HepG2 (cell line): ENCODE results near the gene TMEM200B. TPM values are rescaled to one million over a fixed set of nuclear protein-coding genes. Genes with fewer than 3 reads are reported as not detected.

Source experiments
- CREB1 ChIP-seq, 2 experiments: fragments of 450-650 bp in 1 of 2; IDR thresholded peaks; 2 replicates each; pipeline ENCODE4 v1.6.1; 2016 to 2017; ENCODE audit warnings: control low read depth in 1 of 2, mild to moderate bottlenecking in 1 of 2, missing compliant biosample characterization in 1 of 2, missing genetic modification characterization in 1 of 2
- GATAD2A ChIP-seq: IDR thresholded peaks from 2 replicates; pipeline ENCODE4 v1.6.1; 2016
- GLMP ChIP-seq: sonication (generic); formaldehyde crosslinking; IDR thresholded peaks from 2 replicates; pipeline ENCODE4 v1.9.0; 2021; ENCODE audit warnings: missing genetic modification reagents, mild to moderate bottlenecking, borderline replicate concordance
- KLF6 ChIP-seq: IDR thresholded peaks from 2 replicates; pipeline ENCODE4 v1.8.0; 2016; ENCODE audit warnings: missing biosample characterization, missing genetic modification reagents
- POLR2G ChIP-seq: fragments of 200-400 bp; formaldehyde crosslinking; IDR thresholded peaks from 2 replicates; pipeline ENCODE4 v1.6.1; 2018; ENCODE audit warnings: mild to moderate bottlenecking, low read depth, low read length, moderate library complexity
- RARA ChIP-seq: IDR thresholded peaks from 2 replicates; pipeline ENCODE4 v1.6.1; 2016; ENCODE audit warnings: missing genetic modification reagents, missing compliant biosample characterization
- SNRNP70 ChIP-seq: fragments of 200-400 bp; formaldehyde crosslinking; IDR thresholded peaks from 2 replicates; pipeline ENCODE4 v1.6.1; 2017; ENCODE audit warnings: mild to moderate bottlenecking, low read depth, low read length, moderate library complexity
- STAG1 ChIP-seq: sonication (generic); formaldehyde crosslinking; IDR thresholded peaks from 2 replicates; pipeline ENCODE4 v1.4.0; 2020; ENCODE audit warnings: missing genetic modification reagents
- U2AF2 ChIP-seq: fragments of 200-400 bp; formaldehyde crosslinking; IDR thresholded peaks from 2 replicates; pipeline ENCODE4 v1.6.1; 2017; ENCODE audit warnings: low read depth, mild to moderate bottlenecking, low read length
- USF2 ChIP-seq, 2 experiments: sonication (generic) in 1 of 2; formaldehyde crosslinking in 1 of 2; IDR thresholded peaks; 2 replicates each; pipeline versions ENCODE4 v1.5.1 to v1.6.1; 2011 to 2020; ENCODE audit warnings: borderline replicate concordance in 1 of 2, low read depth in 1 of 2, low read length in 1 of 2, mild to moderate bottlenecking in 1 of 2, missing genetic modification reagents in 1 of 2, moderate library complexity in 1 of 2
- ZNF143 ChIP-seq: sonication (generic); formaldehyde crosslinking; IDR thresholded peaks from 2 replicates; pipeline ENCODE4 v1.4.0; 2020; ENCODE audit warnings: missing genetic modification reagents
- ZNF460 ChIP-seq: sonication (generic); formaldehyde crosslinking; IDR thresholded peaks from 2 replicates; pipeline ENCODE4 v1.5.1; 2020; ENCODE audit warnings: missing genetic modification reagents, mild to moderate bottlenecking, borderline replicate concordance
- polyA plus RNA-seq, 8 experiments: library from polyadenylated mRNA; depleted of rRNA in 3 of 8; stranded (reverse) in 7 of 8; unstranded in 1 of 8; fragments of >200 nt; fragmentation: Illumina TruSeq in 4 of 8; extraction: Trizol in 4 of 8; gene quantifications; 2 replicates each; pipeline versions ENCODE4 v1.2.1 to v1.2.3, GENCODE V29; 2011 to 2016; ENCODE audit warnings: low read depth in 4 of 8, missing spikeins in 1 of 8, mixed read lengths in 1 of 8; ENCODE audit not compliant: insufficient read depth in 1 of 8
- total RNA-seq, 5 experiments: library from RNA; depleted of rRNA; stranded (reverse); fragments of >200 nt; fragmentation: Illumina TruSeq; extraction: Trizol; gene quantifications; 2 replicates each; pipeline ENCODE4 v1.2.3, GENCODE V29; 2016; ENCODE audit warnings: low read depth in 1 of 5
- TF ChIP-seq, protein P1 (sequence below): sonication (generic); formaldehyde crosslinking; IDR thresholded peaks from 2 replicates; pipeline ENCODE4 v1.4.0; 2020; ENCODE audit warnings: missing genetic modification reagents
- TF ChIP-seq, protein P2 (sequence below): sonication (generic); formaldehyde crosslinking; IDR thresholded peaks from 2 replicates; pipeline ENCODE4 v1.4.0; 2020; ENCODE audit warnings: missing genetic modification reagents
- TF ChIP-seq, protein P3 (sequence below): sonication (generic); formaldehyde crosslinking; IDR thresholded peaks from 2 replicates; pipeline ENCODE4 v1.4.0; 2020; ENCODE audit warnings: missing genetic modification reagents, borderline replicate concordance

TMEM200B gene
- total and polyA plus RNA-seq, 2 of the 13 experiments (the other 11 are each of a cell fraction or from before 2014, with no cell fraction given), result 1.1 to 1.4 TPM

- TF ChIP-seq, protein P1, sequence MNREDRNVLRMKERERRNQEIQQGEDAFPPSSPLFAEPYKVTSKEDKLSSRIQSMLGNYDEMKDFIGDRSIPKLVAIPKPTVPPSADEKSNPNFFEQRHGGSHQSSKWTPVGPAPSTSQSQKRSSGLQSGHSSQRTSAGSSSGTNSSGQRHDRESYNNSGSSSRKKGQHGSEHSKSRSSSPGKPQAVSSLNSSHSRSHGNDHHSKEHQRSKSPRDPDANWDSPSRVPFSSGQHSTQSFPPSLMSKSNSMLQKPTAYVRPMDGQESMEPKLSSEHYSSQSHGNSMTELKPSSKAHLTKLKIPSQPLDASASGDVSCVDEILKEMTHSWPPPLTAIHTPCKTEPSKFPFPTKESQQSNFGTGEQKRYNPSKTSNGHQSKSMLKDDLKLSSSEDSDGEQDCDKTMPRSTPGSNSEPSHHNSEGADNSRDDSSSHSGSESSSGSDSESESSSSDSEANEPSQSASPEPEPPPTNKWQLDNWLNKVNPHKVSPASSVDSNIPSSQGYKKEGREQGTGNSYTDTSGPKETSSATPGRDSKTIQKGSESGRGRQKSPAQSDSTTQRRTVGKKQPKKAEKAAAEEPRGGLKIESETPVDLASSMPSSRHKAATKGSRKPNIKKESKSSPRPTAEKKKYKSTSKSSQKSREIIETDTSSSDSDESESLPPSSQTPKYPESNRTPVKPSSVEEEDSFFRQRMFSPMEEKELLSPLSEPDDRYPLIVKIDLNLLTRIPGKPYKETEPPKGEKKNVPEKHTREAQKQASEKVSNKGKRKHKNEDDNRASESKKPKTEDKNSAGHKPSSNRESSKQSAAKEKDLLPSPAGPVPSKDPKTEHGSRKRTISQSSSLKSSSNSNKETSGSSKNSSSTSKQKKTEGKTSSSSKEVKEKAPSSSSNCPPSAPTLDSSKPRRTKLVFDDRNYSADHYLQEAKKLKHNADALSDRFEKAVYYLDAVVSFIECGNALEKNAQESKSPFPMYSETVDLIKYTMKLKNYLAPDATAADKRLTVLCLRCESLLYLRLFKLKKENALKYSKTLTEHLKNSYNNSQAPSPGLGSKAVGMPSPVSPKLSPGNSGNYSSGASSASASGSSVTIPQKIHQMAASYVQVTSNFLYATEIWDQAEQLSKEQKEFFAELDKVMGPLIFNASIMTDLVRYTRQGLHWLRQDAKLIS (CRISPR knock-in tag), result no peak
- TF ChIP-seq RARA (CRISPR knock-in tag) (peak; percentile 85), CREB1 (IDR thresholded peaks at IDR 0.05) (no peak), CREB1 (CRISPR knock-in tag; IDR thresholded peaks at IDR 0.05) (0 out of 2 replicates have a peak, but pooled peaks have one; percentile 20), GLMP (CRISPR knock-in tag) (no peak), ZNF143 (no peak), U2AF2 (no peak), ZNF460 (CRISPR knock-in tag) (no peak), STAG1 (peak; percentile 58), KLF6 (CRISPR knock-in tag) (no peak), SNRNP70 (no peak), USF2 (IDR thresholded peaks at IDR 0.05; ENCODE audit: low read depth, low read length) (no peak), USF2 (CRISPR knock-in tag; IDR thresholded peaks at IDR 0.05; ENCODE audit: borderline replicate concordance) (no peak), POLR2G (no peak), GATAD2A (CRISPR knock-in tag) (no peak; the same call in 1 of the 2 replicates)
- TF ChIP-seq, protein P2, sequence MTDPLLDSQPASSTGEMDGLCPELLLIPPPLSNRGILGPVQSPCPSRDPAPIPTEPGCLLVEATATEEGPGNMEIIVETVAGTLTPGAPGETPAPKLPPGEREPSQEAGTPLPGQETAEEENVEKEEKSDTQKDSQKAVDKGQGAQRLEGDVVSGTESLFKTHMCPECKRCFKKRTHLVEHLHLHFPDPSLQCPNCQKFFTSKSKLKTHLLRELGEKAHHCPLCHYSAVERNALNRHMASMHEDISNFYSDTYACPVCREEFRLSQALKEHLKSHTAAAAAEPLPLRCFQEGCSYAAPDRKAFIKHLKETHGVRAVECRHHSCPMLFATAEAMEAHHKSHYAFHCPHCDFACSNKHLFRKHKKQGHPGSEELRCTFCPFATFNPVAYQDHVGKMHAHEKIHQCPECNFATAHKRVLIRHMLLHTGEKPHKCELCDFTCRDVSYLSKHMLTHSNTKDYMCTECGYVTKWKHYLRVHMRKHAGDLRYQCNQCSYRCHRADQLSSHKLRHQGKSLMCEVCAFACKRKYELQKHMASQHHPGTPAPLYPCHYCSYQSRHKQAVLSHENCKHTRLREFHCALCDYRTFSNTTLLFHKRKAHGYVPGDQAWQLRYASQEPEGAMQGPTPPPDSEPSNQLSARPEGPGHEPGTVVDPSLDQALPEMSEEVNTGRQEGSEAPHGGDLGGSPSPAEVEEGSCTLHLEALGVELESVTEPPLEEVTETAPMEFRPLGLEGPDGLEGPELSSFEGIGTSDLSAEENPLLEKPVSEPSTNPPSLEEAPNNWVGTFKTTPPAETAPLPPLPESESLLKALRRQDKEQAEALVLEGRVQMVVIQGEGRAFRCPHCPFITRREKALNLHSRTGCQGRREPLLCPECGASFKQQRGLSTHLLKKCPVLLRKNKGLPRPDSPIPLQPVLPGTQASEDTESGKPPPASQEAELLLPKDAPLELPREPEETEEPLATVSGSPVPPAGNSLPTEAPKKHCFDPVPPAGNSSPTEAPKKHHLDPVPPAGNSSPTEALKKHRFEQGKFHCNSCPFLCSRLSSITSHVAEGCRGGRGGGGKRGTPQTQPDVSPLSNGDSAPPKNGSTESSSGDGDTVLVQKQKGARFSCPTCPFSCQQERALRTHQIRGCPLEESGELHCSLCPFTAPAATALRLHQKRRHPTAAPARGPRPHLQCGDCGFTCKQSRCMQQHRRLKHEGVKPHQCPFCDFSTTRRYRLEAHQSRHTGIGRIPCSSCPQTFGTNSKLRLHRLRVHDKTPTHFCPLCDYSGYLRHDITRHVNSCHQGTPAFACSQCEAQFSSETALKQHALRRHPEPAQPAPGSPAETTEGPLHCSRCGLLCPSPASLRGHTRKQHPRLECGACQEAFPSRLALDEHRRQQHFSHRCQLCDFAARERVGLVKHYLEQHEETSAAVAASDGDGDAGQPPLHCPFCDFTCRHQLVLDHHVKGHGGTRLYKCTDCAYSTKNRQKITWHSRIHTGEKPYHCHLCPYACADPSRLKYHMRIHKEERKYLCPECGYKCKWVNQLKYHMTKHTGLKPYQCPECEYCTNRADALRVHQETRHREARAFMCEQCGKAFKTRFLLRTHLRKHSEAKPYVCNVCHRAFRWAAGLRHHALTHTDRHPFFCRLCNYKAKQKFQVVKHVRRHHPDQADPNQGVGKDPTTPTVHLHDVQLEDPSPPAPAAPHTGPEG (CRISPR knock-in tag), result no peak
- TF ChIP-seq, protein P3, sequence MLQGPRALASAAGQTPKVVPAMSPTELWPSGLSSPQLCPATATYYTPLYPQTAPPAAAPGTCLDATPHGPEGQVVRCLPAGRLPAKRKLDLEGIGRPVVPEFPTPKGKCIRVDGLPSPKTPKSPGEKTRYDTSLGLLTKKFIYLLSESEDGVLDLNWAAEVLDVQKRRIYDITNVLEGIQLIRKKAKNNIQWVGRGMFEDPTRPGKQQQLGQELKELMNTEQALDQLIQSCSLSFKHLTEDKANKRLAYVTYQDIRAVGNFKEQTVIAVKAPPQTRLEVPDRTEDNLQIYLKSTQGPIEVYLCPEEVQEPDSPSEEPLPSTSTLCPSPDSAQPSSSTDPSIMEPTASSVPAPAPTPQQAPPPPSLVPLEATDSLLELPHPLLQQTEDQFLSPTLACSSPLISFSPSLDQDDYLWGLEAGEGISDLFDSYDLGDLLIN (CRISPR knock-in tag), result no peak
These were observed 6.3 kb downstream of the TMEM200B start (continued) for GRCh38 chr1:29117381-29117780.
